Body of pancreas (tissue), 4 donors: Measurements from ENCODE around the gene KNCN.

Source experiments
- POLR2A ChIP-seq, 3 donors: fragments of 450-650 bp; IDR thresholded peaks; one replicate each; pipeline ENCODE4 v1.6.1; 2016; ENCODE audit warnings: antibody characterized with exemption in 3 of 3, mild to moderate bottlenecking in 2 of 3
- TF ChIP-seq, protein P1 (sequence below), 7 experiments: fragments of 450-650 bp in 4 of 7; fragments of 200-600 bp in 3 of 7; sonication (generic) in 3 of 7; IDR thresholded peaks; one replicate each; pipeline ENCODE4 v1.5.1; 2016 to 2019; ENCODE audit warnings: antibody characterized with exemption in 7 of 7

DNA sequence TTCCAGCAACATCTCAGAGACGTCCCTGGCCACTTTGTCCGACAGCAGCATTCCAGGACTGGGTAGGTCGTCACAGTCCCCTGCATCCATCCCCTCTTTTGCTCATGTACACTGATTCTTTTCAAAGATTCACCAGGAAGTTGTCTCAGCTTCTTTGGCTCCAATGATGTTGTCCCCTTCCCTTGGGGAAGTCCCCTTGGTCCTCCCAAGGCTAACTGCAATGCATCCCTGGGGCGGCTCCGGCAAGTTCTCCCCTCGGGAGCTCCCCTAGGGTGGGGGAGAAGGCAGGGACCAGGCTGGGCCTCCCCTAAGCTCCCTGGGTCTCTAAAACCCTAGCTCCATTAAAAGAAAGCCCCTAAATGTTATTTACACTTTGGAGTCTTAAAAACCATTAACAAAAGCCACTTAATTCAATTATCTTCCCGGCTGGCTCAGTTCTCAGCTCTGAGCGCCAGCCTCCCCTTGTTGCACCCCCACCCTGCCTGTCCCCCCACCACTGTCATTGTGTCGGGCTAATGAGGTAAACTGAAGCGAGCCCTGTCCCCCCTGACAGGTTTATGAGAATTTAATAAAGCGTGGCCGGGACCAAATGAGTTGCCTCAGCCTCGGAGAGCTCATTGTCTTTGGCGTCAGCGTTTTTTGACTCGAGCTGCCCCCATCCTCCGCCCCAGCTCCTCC, 25.3 kb downstream of the KNCN start:
- TF ChIP-seq, protein P1, sequence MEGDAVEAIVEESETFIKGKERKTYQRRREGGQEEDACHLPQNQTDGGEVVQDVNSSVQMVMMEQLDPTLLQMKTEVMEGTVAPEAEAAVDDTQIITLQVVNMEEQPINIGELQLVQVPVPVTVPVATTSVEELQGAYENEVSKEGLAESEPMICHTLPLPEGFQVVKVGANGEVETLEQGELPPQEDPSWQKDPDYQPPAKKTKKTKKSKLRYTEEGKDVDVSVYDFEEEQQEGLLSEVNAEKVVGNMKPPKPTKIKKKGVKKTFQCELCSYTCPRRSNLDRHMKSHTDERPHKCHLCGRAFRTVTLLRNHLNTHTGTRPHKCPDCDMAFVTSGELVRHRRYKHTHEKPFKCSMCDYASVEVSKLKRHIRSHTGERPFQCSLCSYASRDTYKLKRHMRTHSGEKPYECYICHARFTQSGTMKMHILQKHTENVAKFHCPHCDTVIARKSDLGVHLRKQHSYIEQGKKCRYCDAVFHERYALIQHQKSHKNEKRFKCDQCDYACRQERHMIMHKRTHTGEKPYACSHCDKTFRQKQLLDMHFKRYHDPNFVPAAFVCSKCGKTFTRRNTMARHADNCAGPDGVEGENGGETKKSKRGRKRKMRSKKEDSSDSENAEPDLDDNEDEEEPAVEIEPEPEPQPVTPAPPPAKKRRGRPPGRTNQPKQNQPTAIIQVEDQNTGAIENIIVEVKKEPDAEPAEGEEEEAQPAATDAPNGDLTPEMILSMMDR (IDR thresholded peaks at IDR 0.05): no peak
- no peak for TF ChIP-seq POLR2A (IDR thresholded peaks at IDR 0.05)
